HepG2 (cell line): ENCODE data around the gene ARAP1. TPM values are rescaled to one million over a fixed set of nuclear protein-coding genes. Genes with fewer than 3 reads are reported as not detected.

ENCODE experiments used
- ATRX ChIP-seq: sonication (generic); formaldehyde crosslinking; IDR thresholded peaks from 2 replicates; pipeline ENCODE4 v1.4.0; 2020; ENCODE audit warnings: missing genetic modification reagents, borderline replicate concordance
- BCL6 ChIP-seq: IDR thresholded peaks from 2 replicates; pipeline ENCODE4 v1.6.1; 2016; ENCODE audit warnings: missing genetic modification reagents, missing compliant biosample characterization
- FOXP1 ChIP-seq, 2 experiments: fragments of 450-650 bp in 1 of 2; IDR thresholded peaks; 2 replicates each; pipeline ENCODE4 v1.6.1; 2017 to 2018; ENCODE audit warnings: antibody characterized with exemption in 1 of 2
- KAT2B ChIP-seq: fragments of 150-350 bp; IDR thresholded peaks from 2 replicates; pipeline ENCODE4 v1.6.1; 2014; ENCODE audit warnings: low read depth, low read length, borderline replicate concordance
- LCORL ChIP-seq, 2 experiments: fragments of 450-650 bp in 1 of 2; sonication (generic) in 1 of 2; formaldehyde crosslinking in 1 of 2; IDR thresholded peaks; 2 replicates each; pipeline versions ENCODE4 v1.5.0 to v1.6.1; 2017 to 2020; ENCODE audit warnings: antibody characterized with exemption in 1 of 2, missing genetic modification reagents in 1 of 2
- MTF2 ChIP-seq: sonication (generic); formaldehyde crosslinking; IDR thresholded peaks from 2 replicates; pipeline ENCODE4 v1.5.0; 2020; ENCODE audit warnings: missing genetic modification reagents, borderline replicate concordance
- MXD4 ChIP-seq: IDR thresholded peaks from 2 replicates; pipeline ENCODE4 v1.6.1; 2016; ENCODE audit warnings: mild to moderate bottlenecking, missing biosample characterization, missing genetic modification reagents
- PAWR ChIP-seq: sonication (generic); formaldehyde crosslinking; IDR thresholded peaks from 2 replicates; pipeline ENCODE4 v1.4.0; 2020; ENCODE audit warnings: missing genetic modification reagents, mild to moderate bottlenecking, borderline replicate concordance
- SATB2 ChIP-seq: sonication (generic); formaldehyde crosslinking; IDR thresholded peaks from 2 replicates; pipeline ENCODE4 v1.5.0; 2020; ENCODE audit warnings: missing genetic modification reagents
- TCF7L2 ChIP-seq: IDR thresholded peaks from 2 replicates; pipeline ENCODE4 v1.6.1; 2011; ENCODE audit warnings: mild to moderate bottlenecking, low read depth, low read length, moderate library complexity
- ZFP36 ChIP-seq: fragments of 150-350 bp; IDR thresholded peaks from 2 replicates; pipeline ENCODE4 v1.6.1; 2018; ENCODE audit warnings: borderline replicate concordance, low read length, low read depth; ENCODE audit not compliant: partially characterized antibody
- ZKSCAN1 ChIP-seq: fragments of 150-350 bp; IDR thresholded peaks from 2 replicates; pipeline ENCODE4 v1.6.1; 2014; ENCODE audit warnings: low read length
- ZMYM3 ChIP-seq: sonication (generic); formaldehyde crosslinking; IDR thresholded peaks from 2 replicates; pipeline ENCODE4 v1.5.1; 2020; ENCODE audit warnings: mild to moderate bottlenecking, missing genetic modification reagents
- ZNF253 ChIP-seq: sonication (generic); formaldehyde crosslinking; IDR thresholded peaks from 2 replicates; pipeline ENCODE4 v1.8.0; 2022; ENCODE audit warnings: mild to moderate bottlenecking, missing genetic modification reagents, borderline replicate concordance
- ZNF329 ChIP-seq: sonication (generic); formaldehyde crosslinking; IDR thresholded peaks from 2 replicates; pipeline ENCODE4 v1.9.0; 2021; ENCODE audit warnings: low read depth, mild to moderate bottlenecking, missing genetic modification reagents
- ZNF383 ChIP-seq: sonication (generic); formaldehyde crosslinking; IDR thresholded peaks from 2 replicates; pipeline ENCODE4 v1.4.0; 2020; ENCODE audit warnings: missing genetic modification reagents, mild to moderate bottlenecking, borderline replicate concordance
- ZNF570 ChIP-seq: sonication (generic); formaldehyde crosslinking; IDR thresholded peaks from 2 replicates; pipeline ENCODE4 v1.4.0; 2020; ENCODE audit warnings: mild to moderate bottlenecking, missing genetic modification reagents, borderline replicate concordance
- ZNF615 ChIP-seq: sonication (generic); formaldehyde crosslinking; IDR thresholded peaks from 2 replicates; pipeline ENCODE4 v1.5.0; 2020; ENCODE audit warnings: mild to moderate bottlenecking, missing genetic modification reagents, borderline replicate concordance
- ZSCAN21 ChIP-seq: sonication (generic); formaldehyde crosslinking; IDR thresholded peaks from 2 replicates; pipeline ENCODE4 v1.8.0; 2022; ENCODE audit warnings: mild to moderate bottlenecking, missing genetic modification reagents, moderate library complexity, borderline replicate concordance
- polyA plus RNA-seq, 8 experiments: library from polyadenylated mRNA; depleted of rRNA in 3 of 8; stranded (reverse) in 7 of 8; unstranded in 1 of 8; fragments of >200 nt; fragmentation: Illumina TruSeq in 4 of 8; extraction: Trizol in 4 of 8; gene quantifications; 2 replicates each; pipeline versions ENCODE4 v1.2.1 to v1.2.3, GENCODE V29; 2011 to 2016; ENCODE audit warnings: low read depth in 4 of 8, missing spikeins in 1 of 8, mixed read lengths in 1 of 8; ENCODE audit not compliant: insufficient read depth in 1 of 8
- total RNA-seq, 5 experiments: library from RNA; depleted of rRNA; stranded (reverse); fragments of >200 nt; fragmentation: Illumina TruSeq; extraction: Trizol; gene quantifications; 2 replicates each; pipeline ENCODE4 v1.2.3, GENCODE V29; 2016; ENCODE audit warnings: low read depth in 1 of 5
- TF ChIP-seq, protein P1 (sequence below): sonication (generic); formaldehyde crosslinking; IDR thresholded peaks from 2 replicates; pipeline ENCODE4 v1.5.1; 2020; ENCODE audit warnings: missing genetic modification reagents, mild to moderate bottlenecking, borderline replicate concordance
- TF ChIP-seq, protein P2 (sequence below): sonication (generic); formaldehyde crosslinking; IDR thresholded peaks from 2 replicates; pipeline ENCODE4 v1.4.0; 2020; ENCODE audit warnings: missing genetic modification reagents, borderline replicate concordance
- TF ChIP-seq, protein P3 (sequence below): sonication (generic); IDR thresholded peaks from 2 replicates; pipeline ENCODE4 v1.6.1; 2016; ENCODE audit warnings: low read depth, borderline replicate concordance
- TF ChIP-seq, protein P4 (sequence below): sonication (generic); formaldehyde crosslinking; IDR thresholded peaks from 2 replicates; pipeline ENCODE4 v1.4.0; 2020; ENCODE audit warnings: mild to moderate bottlenecking, missing genetic modification reagents

The ARAP1 gene
- total and polyA plus RNA-seq, 2 of the 13 experiments (the other 11 are each of a cell fraction or from before 2014, with no cell fraction given), result 43.2 to 55.5 TPM

DNA sequence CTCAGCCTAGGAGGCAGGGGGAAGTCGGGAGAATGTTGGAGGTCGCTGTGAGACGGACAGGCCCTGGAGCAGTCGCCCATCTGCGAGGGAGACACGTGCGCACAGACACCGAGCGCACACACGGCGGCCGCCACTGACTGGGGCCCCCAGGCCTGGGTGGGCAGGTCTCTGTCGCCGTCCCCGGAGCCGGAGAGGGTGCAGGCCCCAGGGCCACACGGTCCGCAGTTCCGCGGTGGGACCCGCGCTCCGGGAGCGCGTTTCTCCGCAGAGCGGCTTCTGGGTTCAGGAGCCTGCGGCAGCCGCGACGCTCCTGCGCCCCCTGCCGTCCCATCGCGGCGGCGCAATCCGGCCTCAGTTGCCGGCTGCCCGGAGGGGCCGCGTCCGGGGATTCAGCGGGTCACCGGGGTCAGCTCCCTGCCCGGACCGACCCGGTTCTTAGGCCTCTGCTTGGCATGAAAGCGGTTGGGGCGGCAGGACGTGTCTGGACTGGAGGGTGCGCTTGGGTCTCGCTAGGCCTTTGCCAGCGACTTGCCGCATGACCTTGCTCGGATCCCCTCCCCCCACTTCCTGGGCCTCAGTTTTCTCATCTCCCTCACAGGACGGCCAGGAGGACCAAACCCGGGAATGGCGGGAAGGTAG lies 109.2 kb downstream of the ARAP1 start (continued):
- TF ChIP-seq LCORL (IDR thresholded peaks at IDR 0.05) (no peak), LCORL (CRISPR knock-in tag; IDR thresholded peaks at IDR 0.05) (0 out of 2 replicates have a peak, but pooled peaks have one; percentile 18), ZNF253 (CRISPR knock-in tag) (no peak), KAT2B (no peak), PAWR (CRISPR knock-in tag) (no peak), ZSCAN21 (no peak), TCF7L2 (no peak), ZNF383 (CRISPR knock-in tag) (no peak), ZFP36 (no peak), SATB2 (no peak), ZNF329 (no peak), BCL6 (no peak), MTF2 (CRISPR knock-in tag) (peak; percentile 97), ZNF615 (CRISPR knock-in tag) (no peak), MXD4 (0 out of 2 replicates have a peak, but pooled peaks have one; percentile 29), ZNF570 (CRISPR knock-in tag) (no peak), FOXP1 (IDR thresholded peaks at IDR 0.05) (no peak), FOXP1 (CRISPR knock-in tag; IDR thresholded peaks at IDR 0.05) (no peak), ZMYM3 (CRISPR knock-in tag) (no peak), ATRX (CRISPR knock-in tag) (no peak), ZKSCAN1 (no peak)
- TF ChIP-seq, protein P1, sequence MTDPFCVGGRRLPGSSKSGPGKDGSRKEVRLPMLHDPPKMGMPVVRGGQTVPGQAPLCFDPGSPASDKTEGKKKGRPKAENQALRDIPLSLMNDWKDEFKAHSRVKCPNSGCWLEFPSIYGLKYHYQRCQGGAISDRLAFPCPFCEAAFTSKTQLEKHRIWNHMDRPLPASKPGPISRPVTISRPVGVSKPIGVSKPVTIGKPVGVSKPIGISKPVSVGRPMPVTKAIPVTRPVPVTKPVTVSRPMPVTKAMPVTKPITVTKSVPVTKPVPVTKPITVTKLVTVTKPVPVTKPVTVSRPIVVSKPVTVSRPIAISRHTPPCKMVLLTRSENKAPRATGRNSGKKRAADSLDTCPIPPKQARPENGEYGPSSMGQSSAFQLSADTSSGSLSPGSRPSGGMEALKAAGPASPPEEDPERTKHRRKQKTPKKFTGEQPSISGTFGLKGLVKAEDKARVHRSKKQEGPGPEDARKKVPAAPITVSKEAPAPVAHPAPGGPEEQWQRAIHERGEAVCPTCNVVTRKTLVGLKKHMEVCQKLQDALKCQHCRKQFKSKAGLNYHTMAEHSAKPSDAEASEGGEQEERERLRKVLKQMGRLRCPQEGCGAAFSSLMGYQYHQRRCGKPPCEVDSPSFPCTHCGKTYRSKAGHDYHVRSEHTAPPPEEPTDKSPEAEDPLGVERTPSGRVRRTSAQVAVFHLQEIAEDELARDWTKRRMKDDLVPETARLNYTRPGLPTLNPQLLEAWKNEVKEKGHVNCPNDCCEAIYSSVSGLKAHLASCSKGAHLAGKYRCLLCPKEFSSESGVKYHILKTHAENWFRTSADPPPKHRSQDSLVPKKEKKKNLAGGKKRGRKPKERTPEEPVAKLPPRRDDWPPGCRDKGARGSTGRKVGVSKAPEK (CRISPR knock-in tag), result peak; percentile 55; the same call in 1 of the 2 replicates
- TF ChIP-seq, protein P2, sequence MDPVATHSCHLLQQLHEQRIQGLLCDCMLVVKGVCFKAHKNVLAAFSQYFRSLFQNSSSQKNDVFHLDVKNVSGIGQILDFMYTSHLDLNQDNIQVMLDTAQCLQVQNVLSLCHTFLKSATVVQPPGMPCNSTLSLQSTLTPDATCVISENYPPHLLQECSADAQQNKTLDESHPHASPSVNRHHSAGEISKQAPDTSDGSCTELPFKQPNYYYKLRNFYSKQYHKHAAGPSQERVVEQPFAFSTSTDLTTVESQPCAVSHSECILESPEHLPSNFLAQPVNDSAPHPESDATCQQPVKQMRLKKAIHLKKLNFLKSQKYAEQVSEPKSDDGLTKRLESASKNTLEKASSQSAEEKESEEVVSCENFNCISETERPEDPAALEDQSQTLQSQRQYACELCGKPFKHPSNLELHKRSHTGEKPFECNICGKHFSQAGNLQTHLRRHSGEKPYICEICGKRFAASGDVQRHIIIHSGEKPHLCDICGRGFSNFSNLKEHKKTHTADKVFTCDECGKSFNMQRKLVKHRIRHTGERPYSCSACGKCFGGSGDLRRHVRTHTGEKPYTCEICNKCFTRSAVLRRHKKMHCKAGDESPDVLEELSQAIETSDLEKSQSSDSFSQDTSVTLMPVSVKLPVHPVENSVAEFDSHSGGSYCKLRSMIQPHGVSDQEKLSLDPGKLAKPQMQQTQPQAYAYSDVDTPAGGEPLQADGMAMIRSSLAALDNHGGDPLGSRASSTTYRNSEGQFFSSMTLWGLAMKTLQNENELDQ (CRISPR knock-in tag), result no peak
- TF ChIP-seq, protein P3, sequence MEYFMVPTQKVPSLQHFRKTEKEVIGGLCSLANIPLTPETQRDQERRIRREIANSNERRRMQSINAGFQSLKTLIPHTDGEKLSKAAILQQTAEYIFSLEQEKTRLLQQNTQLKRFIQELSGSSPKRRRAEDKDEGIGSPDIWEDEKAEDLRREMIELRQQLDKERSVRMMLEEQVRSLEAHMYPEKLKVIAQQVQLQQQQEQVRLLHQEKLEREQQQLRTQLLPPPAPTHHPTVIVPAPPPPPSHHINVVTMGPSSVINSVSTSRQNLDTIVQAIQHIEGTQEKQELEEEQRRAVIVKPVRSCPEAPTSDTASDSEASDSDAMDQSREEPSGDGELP, result no peak
- TF ChIP-seq, protein P4, sequence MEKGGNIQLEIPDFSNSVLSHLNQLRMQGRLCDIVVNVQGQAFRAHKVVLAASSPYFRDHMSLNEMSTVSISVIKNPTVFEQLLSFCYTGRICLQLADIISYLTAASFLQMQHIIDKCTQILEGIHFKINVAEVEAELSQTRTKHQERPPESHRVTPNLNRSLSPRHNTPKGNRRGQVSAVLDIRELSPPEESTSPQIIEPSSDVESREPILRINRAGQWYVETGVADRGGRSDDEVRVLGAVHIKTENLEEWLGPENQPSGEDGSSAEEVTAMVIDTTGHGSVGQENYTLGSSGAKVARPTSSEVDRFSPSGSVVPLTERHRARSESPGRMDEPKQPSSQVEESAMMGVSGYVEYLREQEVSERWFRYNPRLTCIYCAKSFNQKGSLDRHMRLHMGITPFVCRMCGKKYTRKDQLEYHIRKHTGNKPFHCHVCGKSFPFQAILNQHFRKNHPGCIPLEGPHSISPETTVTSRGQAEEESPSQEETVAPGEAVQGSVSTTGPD (CRISPR knock-in tag), result no peak
